ENCODE measurements around the gene IRF3.

Gene IRF3

DNA sequence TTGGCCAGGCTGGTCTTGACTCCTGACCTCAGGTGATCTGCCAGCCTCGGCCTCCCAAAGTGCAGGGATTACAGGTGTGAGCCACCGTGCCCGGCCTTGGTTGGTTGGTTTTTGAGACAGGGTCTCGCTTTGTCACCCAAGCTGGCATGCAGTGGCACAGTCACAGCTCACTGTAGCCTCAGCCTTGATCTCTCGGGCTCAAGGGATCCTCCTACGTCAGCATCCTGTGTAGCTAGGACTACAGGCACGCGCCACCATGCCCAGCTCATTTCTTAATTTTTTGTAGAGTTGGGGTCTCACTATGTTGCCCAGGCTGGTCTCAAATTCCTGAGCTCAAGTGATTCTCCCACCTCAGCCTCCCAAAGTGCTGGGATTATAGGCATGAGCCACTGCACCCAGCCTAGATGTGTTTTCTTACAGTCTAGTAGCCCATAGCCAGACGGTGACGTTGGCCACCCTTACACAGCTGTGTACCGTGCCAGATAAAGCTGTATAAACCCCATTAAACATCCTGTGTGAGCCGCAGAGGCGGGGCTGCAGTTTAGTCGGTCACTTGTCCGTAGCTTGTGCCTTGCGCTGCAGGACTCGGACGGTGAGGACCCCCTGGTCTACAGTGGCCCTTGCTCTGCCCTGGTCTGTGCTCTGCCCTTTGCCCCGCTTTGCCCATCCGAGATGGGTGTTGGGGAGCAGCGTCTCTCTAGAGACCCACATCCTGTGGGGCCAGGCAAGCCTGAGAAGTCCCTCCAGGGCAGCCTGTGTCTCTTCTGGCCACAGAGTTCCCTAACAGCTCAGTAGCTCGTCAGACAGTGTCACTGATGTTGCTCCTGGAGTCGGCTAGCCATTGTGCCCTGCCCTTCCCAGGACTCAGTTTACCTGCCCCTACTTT is 9.8 kb downstream of the IRF3 start:
- no peak for DNase-seq (ENCODE audit: low read depth, low spot score)
- no CpG with 5 or more reads among the region's 23 CpGs for WGBS (ENCODE audit: insufficient coverage, insufficient read length)
- H3K4me3 ChIP-seq (ENCODE audit: low read length), result no peak overlapping the region
- H3K4me1 ChIP-seq (ENCODE audit: control insufficient read depth, insufficient read depth, low read length), result no peaks in the 10 kb centered on the region; the same call in 1 of the 2 replicates
- H3K36me3 ChIP-seq (ENCODE audit: control insufficient read depth, insufficient read depth, low read length), result peaks cover 55% of the 10 kb centered on the region
- H3K27me3 ChIP-seq (ENCODE audit: control insufficient read depth, insufficient read depth, low read length), result no peaks in the 10 kb centered on the region
- H3K9me3 ChIP-seq (ENCODE audit: control insufficient read depth, insufficient read depth, low read length), result no peaks in the 10 kb centered on the region
- H3K27ac ChIP-seq (ENCODE audit: low read length), result no peak overlapping the region

DNA sequence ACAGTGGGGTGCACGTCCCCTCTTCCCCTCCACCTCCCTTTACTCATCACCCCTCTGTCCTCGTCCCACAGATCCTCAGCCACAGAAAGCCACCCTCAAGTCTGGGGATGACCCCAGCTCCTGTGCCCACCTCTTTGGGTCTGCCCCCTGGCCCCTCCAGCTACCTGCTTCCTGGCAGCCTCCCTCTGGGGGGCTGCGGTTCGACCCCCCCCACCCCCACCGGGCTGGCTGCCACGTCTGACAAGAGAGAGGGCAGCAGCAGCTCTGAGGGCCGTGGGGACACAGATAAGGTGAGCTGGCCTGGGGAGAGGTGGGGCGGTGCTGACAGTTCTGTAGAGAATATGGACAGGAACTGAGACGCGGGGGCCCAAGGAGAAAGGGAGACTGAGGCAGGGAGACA is 11.1 kb downstream of the IRF3 start:
- no peak overlapping the region for H3K4me3 ChIP-seq (ENCODE audit: low read length)
- H3K36me3 ChIP-seq (ENCODE audit: control insufficient read depth, insufficient read depth, low read length), result peaks cover 55% of the 10 kb centered on the region
- H3K27me3 ChIP-seq (ENCODE audit: control insufficient read depth, insufficient read depth, low read length), result no peaks in the 10 kb centered on the region
- H3K9me3 ChIP-seq (ENCODE audit: control insufficient read depth, insufficient read depth, low read length), result no peaks in the 10 kb centered on the region
- no peak overlapping the region for H3K27ac ChIP-seq (ENCODE audit: low read length)
- H3K4me1 ChIP-seq (ENCODE audit: control insufficient read depth, insufficient read depth, low read length), result no peaks in the 10 kb centered on the region; the same call in 1 of the 2 replicates
- WGBS (ENCODE audit: insufficient coverage, insufficient read length), result no CpG with 5 or more reads among the region's 10 CpGs
- DNase-seq (ENCODE audit: low read depth, low spot score), result no peak

DNA sequence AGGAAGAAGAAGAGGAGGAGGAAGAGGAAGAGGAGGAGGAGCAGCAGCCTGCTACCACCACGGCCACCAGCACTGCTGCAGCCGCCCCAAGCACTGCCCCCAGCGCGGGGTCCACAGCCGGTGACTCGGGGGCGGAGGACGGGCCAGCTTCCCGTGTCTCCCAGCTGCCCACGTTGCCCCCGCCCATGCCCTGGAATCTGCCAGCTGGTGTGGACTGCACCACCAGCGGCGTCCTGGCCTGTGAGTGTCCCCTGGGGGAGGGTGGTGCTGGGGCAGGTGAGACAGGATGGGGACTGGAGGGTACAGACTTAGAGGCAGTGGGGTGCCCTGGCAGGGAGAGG is 12.2 kb downstream of the IRF3 start:
- H3K4me1 ChIP-seq (ENCODE audit: control insufficient read depth, insufficient read depth, low read length), result no peaks in the 10 kb centered on the region; the same call in 1 of the 2 replicates
- no peaks in the 10 kb centered on the region for H3K27me3 ChIP-seq (ENCODE audit: control insufficient read depth, insufficient read depth, low read length)
- no peaks in the 10 kb centered on the region for H3K9me3 ChIP-seq (ENCODE audit: control insufficient read depth, insufficient read depth, low read length)
- no peak overlapping the region for H3K4me3 ChIP-seq (ENCODE audit: low read length)
- H3K36me3 ChIP-seq (ENCODE audit: control insufficient read depth, insufficient read depth, low read length), result peaks cover 48% of the 10 kb centered on the region
- WGBS (ENCODE audit: insufficient coverage, insufficient read length), result no CpG with 5 or more reads among the region's 13 CpGs
- no peak overlapping the region for H3K27ac ChIP-seq (ENCODE audit: low read length)
- no peak for DNase-seq (ENCODE audit: low read depth, low spot score)

DNA sequence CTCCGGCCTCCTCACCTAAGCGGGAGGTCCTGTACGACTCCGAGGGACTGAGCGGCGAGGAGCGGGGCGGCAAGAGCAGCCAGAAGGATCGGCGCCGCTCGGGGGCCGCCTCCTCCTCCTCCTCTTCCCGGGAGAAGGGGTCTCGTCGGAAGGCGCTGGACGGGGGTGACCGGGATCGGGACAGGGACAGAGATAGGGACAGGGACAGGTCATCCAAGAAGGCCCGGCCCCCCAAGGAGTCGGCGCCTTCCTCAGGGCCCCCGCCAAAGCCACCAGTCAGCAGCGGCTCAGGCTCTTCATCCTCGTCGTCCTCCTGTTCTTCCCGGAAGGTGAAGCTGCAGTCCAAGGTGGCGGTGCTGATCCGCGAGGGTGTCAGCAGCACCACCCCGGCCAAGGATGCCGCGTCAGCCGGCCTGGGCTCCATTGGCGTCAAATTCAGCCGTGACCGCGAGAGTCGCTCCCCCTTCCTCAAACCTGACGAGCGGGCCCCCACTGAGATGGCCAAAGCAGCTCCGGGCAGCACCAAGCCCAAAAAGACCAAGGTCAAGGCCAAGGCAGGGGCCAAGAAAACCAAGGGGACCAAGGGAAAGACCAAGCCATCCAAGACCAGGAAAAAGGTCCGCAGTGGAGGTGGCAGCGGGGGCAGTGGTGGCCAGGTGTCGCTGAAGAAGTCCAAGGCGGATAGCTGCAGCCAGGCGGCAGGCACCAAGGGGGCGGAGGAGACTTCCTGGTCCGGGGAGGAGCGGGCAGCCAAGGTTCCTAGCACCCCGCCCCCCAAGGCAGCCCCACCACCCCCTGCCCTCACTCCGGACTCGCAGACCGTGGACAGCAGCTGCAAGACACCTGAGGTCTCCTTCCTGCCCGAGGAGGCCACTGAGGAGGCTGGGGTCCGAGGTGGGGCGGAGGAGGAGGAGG is 12.8 kb downstream of the IRF3 start:
- Histone ChIP-seq H3K9me3 (ENCODE audit: control insufficient read depth, insufficient read depth, low read length) (no peaks in the 10 kb centered on the region), H3K36me3 (ENCODE audit: control insufficient read depth, insufficient read depth, low read length) (peaks cover 47% of the 10 kb centered on the region), H3K4me3 (ENCODE audit: low read length) (no peak overlapping the region), H3K4me1 (ENCODE audit: control insufficient read depth, insufficient read depth, low read length) (no peaks in the 10 kb centered on the region; the same call in 1 of the 2 replicates), H3K27me3 (ENCODE audit: control insufficient read depth, insufficient read depth, low read length) (no peaks in the 10 kb centered on the region), H3K27ac (ENCODE audit: low read length) (no peak overlapping the region)
- no CpG with 5 or more reads among the region's 58 CpGs for WGBS (ENCODE audit: insufficient coverage, insufficient read length)
- DNase-seq (ENCODE audit: low read depth, low spot score), result no peak

DNA sequence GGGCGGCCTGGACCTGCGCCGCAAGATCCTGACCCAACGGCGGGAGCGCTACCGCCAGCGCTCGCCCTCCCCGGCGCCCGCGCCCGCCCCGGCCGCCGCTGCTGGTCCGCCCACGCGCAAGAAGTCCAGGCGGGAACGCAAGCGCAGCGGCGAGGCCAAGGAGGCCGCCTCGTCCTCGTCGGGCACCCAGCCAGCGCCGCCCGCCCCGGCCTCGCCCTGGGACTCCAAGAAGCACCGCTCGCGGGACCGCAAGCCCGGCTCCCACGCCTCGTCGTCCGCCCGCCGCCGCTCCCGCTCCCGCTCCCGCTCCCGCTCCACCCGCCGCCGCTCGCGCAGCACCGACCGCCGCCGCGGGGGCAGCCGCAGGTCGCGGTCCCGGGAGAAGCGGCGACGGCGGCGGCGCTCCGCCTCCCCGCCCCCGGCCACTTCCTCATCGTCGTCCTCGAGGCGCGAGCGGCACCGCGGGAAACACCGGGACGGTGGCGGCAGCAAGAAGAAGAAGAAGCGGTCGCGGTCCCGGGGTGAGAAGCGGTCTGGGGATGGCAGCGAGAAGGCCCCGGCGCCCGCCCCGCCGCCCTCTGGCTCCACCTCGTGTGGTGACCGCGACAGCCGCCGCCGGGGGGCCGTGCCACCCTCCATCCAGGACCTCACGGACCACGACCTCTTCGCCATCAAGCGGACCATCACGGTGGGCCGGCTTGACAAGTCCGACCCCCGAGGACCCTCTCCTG is 13.7 kb downstream of the IRF3 start:
- no peaks in the 10 kb centered on the region for H3K9me3 ChIP-seq (ENCODE audit: control insufficient read depth, insufficient read depth, low read length)
- no peak overlapping the region for H3K27ac ChIP-seq (ENCODE audit: low read length)
- DNase-seq (ENCODE audit: low read depth, low spot score), result no peak
- H3K4me1 ChIP-seq (ENCODE audit: control insufficient read depth, insufficient read depth, low read length), result no peaks in the 10 kb centered on the region; the same call in 1 of the 2 replicates
- WGBS (ENCODE audit: insufficient coverage, insufficient read length), result no CpG with 5 or more reads among the region's 110 CpGs
- H3K36me3 ChIP-seq (ENCODE audit: control insufficient read depth, insufficient read depth, low read length), result peaks cover 43% of the 10 kb centered on the region
- no peaks in the 10 kb centered on the region for H3K27me3 ChIP-seq (ENCODE audit: control insufficient read depth, insufficient read depth, low read length)
- no peak overlapping the region for H3K4me3 ChIP-seq (ENCODE audit: low read length)

DNA sequence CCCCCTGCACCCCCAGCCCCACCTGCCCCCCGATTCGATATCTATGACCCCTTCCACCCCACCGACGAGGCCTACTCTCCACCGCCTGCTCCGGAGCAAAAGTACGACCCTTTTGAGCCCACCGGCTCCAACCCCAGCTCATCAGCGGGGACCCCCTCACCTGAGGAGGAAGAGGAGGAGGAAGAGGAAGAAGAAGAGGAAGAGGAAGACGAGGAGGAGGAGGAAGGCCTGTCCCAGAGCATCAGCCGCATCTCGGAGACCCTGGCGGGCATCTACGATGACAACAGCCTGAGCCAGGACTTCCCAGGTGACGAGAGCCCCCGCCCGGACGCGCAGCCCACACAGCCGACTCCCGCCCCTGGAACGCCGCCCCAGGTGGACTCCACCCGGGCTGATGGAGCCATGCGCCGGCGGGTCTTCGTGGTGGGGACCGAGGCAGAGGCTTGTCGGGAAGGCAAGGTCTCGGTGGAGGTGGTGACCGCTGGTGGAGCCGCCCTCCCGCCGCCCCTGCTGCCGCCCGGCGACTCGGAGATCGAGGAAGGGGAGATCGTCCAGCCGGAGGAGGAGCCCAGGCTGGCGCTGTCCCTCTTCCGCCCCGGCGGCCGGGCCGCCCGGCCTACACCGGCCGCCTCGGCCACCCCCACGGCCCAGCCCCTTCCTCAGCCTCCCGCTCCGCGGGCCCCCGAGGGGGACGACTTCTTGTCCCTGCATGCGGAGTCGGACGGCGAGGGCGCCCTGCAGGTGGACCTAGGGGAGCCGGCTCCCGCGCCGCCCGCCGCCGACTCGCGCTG is 14.4 kb downstream of the IRF3 start:
- no peak for DNase-seq (ENCODE audit: low read depth, low spot score)
- H3K36me3 ChIP-seq (ENCODE audit: control insufficient read depth, insufficient read depth, low read length), result peaks cover 50% of the 10 kb centered on the region
- no peaks in the 10 kb centered on the region for H3K4me1 ChIP-seq (ENCODE audit: control insufficient read depth, insufficient read depth, low read length)
- WGBS (ENCODE audit: insufficient coverage, insufficient read length), result no CpG with 5 or more reads among the region's 72 CpGs
- H3K27me3 ChIP-seq (ENCODE audit: control insufficient read depth, insufficient read depth, low read length), result no peaks in the 10 kb centered on the region
- no peaks in the 10 kb centered on the region for H3K9me3 ChIP-seq (ENCODE audit: control insufficient read depth, insufficient read depth, low read length)
- H3K4me3 ChIP-seq (ENCODE audit: low read length), result no peak overlapping the region
- no peak overlapping the region for H3K27ac ChIP-seq (ENCODE audit: low read length)

DNA sequence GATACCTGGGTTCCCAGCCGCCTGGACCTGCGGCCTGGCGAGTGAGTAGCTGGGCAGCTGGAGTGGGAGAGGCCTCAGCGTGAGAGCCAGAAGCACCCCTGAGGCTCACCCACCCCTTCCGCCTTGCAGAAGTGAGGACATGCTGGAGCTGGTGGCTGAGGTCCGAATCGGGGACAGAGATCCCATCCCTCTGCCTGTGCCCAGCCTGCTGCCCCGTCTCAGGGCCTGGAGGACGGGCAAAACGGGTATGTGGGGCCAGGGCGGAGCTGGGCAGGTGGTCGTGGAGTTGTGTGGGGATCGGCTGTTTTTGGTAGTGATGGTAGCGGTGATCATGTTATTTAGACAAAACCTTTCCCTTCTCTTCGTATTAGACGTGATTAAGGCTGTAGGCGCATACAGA is 19.1 kb downstream of the IRF3 start:
- WGBS (ENCODE audit: insufficient coverage, insufficient read length), result no CpG with 5 or more reads among the region's 17 CpGs
- no peak for DNase-seq (ENCODE audit: low read depth, low spot score)
- Histone ChIP-seq H3K9me3 (ENCODE audit: control insufficient read depth, insufficient read depth, low read length) (no peaks in the 10 kb centered on the region), H3K4me1 (ENCODE audit: control insufficient read depth, insufficient read depth, low read length) (no peaks in the 10 kb centered on the region), H3K36me3 (ENCODE audit: control insufficient read depth, insufficient read depth, low read length) (peaks cover 32% of the 10 kb centered on the region), H3K27ac (ENCODE audit: low read length) (no peak overlapping the region), H3K27me3 (ENCODE audit: control insufficient read depth, insufficient read depth, low read length) (no peaks in the 10 kb centered on the region), H3K4me3 (ENCODE audit: low read length) (no peak overlapping the region)

DNA sequence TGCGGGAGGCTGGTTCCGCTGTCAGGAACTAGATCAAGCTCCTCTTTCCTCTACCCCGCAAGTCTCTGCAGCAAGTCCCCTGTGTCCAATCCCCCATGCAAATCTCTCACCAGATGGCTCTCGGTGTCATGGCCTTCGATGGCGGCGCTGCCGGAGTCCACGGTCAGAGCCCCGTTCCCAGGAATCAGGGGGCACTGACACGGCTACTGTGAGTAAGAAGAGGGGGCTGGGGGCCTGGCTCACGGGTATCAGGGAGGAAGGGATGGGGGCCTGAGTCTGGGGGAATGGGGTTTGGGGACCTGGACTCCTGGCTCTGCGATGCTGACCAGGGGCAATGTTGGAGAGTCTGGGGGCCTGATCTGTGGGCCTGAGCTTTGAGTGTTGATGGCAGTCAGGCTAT is 19.7 kb downstream of the IRF3 start:
- H3K36me3 ChIP-seq (ENCODE audit: control insufficient read depth, insufficient read depth, low read length), result peaks cover 27% of the 10 kb centered on the region
- no peak overlapping the region for H3K27ac ChIP-seq (ENCODE audit: low read length)

DNA sequence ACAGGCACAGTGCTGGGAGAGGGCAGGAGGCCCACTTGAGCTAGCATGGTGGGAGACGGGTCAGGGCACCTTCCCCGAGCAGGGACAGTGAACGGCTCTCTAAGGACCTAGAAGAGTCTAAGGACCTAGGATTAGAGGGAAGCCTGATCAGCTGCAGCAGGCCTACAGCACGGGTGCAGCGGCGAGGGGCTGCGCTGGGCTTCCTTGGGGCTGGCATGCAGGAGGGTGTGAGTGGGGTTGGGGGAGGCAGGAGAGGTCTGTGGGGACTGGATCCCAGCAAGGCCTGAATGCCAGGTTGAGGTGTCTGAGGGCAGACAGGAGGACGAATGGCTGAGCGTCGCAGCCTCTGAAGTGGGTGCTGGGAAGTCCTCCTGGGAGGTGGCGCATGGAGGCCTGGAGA is 20.1 kb downstream of the IRF3 start:
- no peaks in the 10 kb centered on the region for H3K4me1 ChIP-seq (ENCODE audit: control insufficient read depth, insufficient read depth, low read length)
- H3K9me3 ChIP-seq (ENCODE audit: control insufficient read depth, insufficient read depth, low read length), result no peaks in the 10 kb centered on the region
- H3K36me3 ChIP-seq (ENCODE audit: control insufficient read depth, insufficient read depth, low read length), result peaks cover 26% of the 10 kb centered on the region
- DNase-seq (ENCODE audit: low read depth, low spot score), result no peak
- no peaks in the 10 kb centered on the region for H3K27me3 ChIP-seq (ENCODE audit: control insufficient read depth, insufficient read depth, low read length)
- H3K27ac ChIP-seq (ENCODE audit: low read length), result no peak overlapping the region
- no peak overlapping the region for H3K4me3 ChIP-seq (ENCODE audit: low read length)
- no CpG with 5 or more reads among the region's 11 CpGs for WGBS (ENCODE audit: insufficient coverage, insufficient read length)

More for the DNA sequence above, 19.7 kb downstream of the IRF3 start:
- no peak for DNase-seq (ENCODE audit: low read depth, low spot score)
- H3K4me1 ChIP-seq (ENCODE audit: control insufficient read depth, insufficient read depth, low read length), result no peaks in the 10 kb centered on the region
- H3K27me3 ChIP-seq (ENCODE audit: control insufficient read depth, insufficient read depth, low read length), result no peaks in the 10 kb centered on the region
- WGBS (ENCODE audit: insufficient coverage, insufficient read length), result no CpG with 5 or more reads among the region's 13 CpGs
- no peaks in the 10 kb centered on the region for H3K9me3 ChIP-seq (ENCODE audit: control insufficient read depth, insufficient read depth, low read length)
- no peak overlapping the region for H3K4me3 ChIP-seq (ENCODE audit: low read length)

Data from iPS DF 6.9 (cell line).